Amniotic epithelial cell (primary cell): ENCODE measurements around the gene MS4A15.
A peak's percentile ranks its signal among the peaks of the same experiment; 100 is the strongest.

Source experiments
- DNase-seq: peaks from one replicate; pipeline ENCODE4 v3.0.0-alpha.2; 2010; ENCODE audit warnings: low read depth

MS4A15 gene

GRCh38 chr11:60754887-60755286 lies 1.8 kb upstream of the MS4A15 start:
- no peak for DNase-seq

GRCh38 chr11:60757231-60757800 lies 649 bp downstream of the MS4A15 start:
- no peak for DNase-seq

GRCh38 chr11:60758671-60759070 lies 2.0 kb downstream of the MS4A15 start:
- DNase-seq = peak; percentile 84

- DNase-seq = peak; percentile 95
Observed at GRCh38 chr11:60759438-60760225, 3.0 kb downstream of the MS4A15 start.

GRCh38 chr11:60761436-60762190 lies 4.9 kb downstream of the MS4A15 start:
- DNase-seq = no peak

GRCh38 chr11:60762851-60763691 lies 6.4 kb downstream of the MS4A15 start:
- peak; percentile 62 for DNase-seq

GRCh38 chr11:60763692-60764369 lies 7.2 kb downstream of the MS4A15 start:
- peak; percentile 37 for DNase-seq

GRCh38 chr11:60764879-60765278 lies 8.2 kb downstream of the MS4A15 start:
- peak; percentile 73 for DNase-seq

GRCh38 chr11:60765355-60765754 lies 8.7 kb downstream of the MS4A15 start:
- peak; percentile 49 for DNase-seq

GRCh38 chr11:60766547-60766946 lies 9.9 kb downstream of the MS4A15 start:
- no peak for DNase-seq

GRCh38 chr11:60767388-60767811 lies 10.7 kb downstream of the MS4A15 start:
- no peak for DNase-seq

GRCh38 chr11:60768202-60768601 lies 11.5 kb downstream of the MS4A15 start:
- no peak for DNase-seq

GRCh38 chr11:60769273-60769672 lies 12.6 kb downstream of the MS4A15 start:
- DNase-seq = no peak

GRCh38 chr11:60769811-60770210 lies 13.1 kb downstream of the MS4A15 start:
- DNase-seq = no peak

- no peak for DNase-seq
Observed at GRCh38 chr11:60771146-60771545, 14.5 kb downstream of the MS4A15 start.

GRCh38 chr11:60771879-60772525 lies 15.3 kb downstream of the MS4A15 start:
- DNase-seq = peak; percentile 43

- no peak for DNase-seq
Observed at GRCh38 chr11:60772666-60773065, 16.0 kb downstream of the MS4A15 start.

GRCh38 chr11:60774726-60775125 lies 18.1 kb downstream of the MS4A15 start:
- no peak for DNase-seq

- DNase-seq = peak; percentile 86
Observed at GRCh38 chr11:60775420-60775961, 18.8 kb downstream of the MS4A15 start.

GRCh38 chr11:60776167-60776566 lies 19.5 kb downstream of the MS4A15 start:
- no peak for DNase-seq

GRCh38 chr11:60777106-60777505 lies 20.4 kb downstream of the MS4A15 start:
- no peak for DNase-seq
